Kidney capillary endothelial cell (primary cell): ENCODE data around the gene SDE2.
"Not testable (repeated sequence)": the region's sequence is repeated elsewhere in the genome, so short reads cannot be mapped to it uniquely, and the experiment has no call there.

ENCODE experiments used
- DNase-seq: peaks from one replicate; pipeline ENCODE4 v3.0.0-alpha.2; 2018; ENCODE audit warnings: low spot score

Gene SDE2

DNA sequence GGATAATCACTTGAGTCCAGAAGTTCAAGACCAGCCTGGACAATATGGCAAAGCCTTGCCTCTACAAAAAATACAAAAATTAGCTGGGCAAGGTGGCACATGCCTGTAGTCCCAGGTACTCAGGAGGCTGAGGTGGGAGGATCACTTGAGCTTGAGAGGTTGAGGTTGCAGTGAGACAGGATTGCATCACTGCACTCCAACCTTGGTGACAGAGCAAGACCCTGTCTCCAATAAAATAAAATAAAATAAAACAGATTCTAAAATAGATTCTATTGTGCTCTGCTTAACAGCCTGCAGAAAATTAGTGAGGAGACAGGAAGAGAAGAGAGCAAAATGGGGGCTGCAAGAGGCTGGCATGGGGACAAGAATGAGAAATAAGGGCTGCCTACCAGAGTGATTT, 7.5 kb upstream of the SDE2 start:
- no peak for DNase-seq

DNA sequence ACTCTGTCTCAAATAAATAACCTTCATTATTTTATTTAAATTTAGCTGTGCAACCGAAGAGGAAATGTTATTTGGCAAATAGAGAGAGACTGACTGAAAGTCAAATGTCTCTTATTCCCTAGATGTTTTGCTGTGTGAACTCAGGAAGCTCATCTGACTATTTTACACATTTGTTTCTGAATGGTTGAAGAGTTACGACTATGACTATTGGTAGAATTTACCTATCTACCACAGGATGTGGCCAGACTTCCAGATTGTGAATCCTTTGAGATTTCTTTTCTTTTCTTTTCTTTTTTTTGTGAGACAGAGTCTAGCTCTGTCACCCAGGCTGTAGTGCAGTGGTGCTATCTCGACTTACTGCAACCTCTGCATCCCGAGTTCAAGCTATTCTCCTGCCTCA, 5.3 kb upstream of the SDE2 start:
- DNase-seq = no peak

DNA sequence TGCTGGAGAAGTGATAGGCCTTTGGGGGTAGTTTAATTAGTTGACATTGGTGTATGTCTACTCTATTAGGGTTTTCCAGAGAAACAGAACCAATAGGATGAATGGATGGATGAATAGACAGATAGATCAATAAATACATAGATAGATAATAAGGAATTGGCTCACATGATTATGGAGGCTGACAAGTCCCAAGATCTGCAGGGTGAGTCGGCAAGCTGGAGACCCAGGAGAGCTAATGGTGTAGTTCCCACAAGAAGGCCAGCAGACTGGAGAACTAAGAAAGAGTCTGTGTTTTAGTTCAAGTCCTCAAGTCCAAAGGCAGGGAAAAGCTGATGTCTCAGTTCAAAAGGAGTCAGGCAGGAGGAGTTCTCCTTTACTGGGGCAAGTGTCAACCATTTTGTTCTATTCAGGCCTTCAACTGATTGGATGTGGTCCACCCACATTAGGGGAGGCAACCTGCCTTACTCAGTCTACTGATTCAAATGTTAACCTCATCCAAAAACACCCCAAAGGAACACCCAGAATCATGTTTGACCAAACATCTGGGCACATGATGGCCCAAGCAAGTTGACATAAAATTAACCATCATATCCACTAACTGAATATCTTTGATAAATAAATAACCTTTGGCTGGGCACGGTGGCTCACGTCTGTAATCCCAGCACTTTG, 4.5 kb upstream of the SDE2 start:
- no peak for DNase-seq

DNA sequence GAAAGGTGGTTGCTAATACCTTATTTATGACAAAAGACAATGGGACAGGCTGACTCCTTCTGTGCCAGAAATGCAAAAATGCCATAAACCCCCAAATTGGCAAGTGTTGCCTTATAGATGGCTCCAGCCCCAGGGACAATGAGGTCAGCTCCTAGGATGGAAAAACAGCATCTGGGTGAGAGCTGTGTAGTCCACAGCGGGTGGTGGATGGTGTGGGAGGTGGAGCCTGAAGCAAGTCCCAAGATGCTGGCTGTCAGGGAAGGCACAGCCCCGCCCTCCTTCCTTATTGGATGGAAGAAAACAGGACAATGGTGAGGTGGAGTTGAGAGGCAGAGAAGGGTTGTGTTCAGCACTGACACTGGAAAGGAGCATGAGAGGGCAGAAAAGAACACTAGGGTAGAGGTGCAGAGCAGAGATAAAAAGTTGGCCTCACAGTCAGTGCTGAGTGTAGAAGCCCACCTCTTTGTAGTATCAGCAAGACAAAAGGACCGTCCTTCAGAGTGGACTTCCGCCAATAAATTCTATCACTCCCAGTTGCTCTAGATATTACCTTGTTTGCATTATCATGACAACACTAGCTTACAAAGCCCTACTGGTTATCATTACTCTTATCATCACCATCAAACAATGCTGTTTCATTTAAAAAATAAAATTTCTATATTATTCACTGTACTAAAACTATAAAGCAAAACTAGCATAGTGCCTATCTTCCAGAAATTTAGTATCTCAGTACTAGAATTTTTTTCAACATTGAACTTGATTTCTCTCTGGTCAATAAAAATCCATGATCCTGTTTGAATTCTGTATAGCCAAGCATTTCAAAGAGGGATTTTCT, 3.7 kb upstream of the SDE2 start:
- peak; percentile 70 for DNase-seq

DNA sequence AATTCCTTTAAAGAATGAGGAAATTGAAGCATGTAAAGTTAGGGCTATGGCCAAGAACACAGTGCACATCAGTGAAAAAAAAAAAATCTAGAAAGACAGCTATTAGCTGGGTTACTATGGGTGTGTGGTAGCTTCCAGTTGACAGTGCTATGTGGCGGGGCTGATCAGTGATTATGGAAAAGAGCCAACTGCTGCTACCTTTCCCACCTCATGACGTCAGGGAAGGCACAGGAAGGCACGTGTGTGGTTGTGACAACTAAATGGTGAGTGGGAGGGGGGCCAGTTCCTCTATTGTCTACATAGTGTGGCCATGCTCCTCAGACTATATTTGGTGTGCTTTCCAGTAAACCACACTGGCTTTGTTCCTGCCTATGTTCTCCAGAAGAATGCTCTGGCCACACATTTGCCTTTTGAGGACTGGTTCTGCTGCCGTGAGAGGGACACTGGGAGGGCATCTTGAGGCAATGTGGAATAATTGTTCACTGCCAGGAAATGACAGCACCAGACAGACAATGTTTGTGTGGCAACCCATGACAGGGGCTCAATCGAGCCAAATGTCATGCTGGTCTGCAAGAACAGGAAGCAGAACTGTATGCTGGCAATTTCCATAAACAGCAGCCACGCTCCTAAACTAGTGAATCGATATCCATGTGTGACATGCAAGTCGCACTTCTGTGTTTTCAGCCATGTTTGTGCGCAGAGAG, 3.0 kb upstream of the SDE2 start:
- DNase-seq = peak; percentile 86

DNA sequence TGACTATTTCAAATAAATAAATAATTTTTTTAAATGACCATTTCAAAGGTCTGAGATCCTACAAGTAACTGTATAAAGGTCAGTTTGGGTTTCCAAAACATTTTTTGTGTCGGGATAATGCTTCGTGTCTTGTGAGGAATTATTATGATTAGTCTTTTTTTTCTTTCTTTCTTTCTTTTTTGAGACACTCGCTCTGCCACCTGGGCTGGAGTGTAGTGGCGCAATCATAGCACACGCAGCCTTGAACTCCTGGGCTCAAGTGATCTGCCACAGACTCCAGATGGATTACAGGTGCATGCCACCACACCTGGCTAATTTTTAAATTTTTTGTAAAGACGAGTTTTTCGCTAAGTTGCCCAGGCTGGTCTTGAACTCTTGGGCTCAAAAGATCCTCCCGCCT, 1.9 kb upstream of the SDE2 start:
- DNase-seq = no peak

DNA sequence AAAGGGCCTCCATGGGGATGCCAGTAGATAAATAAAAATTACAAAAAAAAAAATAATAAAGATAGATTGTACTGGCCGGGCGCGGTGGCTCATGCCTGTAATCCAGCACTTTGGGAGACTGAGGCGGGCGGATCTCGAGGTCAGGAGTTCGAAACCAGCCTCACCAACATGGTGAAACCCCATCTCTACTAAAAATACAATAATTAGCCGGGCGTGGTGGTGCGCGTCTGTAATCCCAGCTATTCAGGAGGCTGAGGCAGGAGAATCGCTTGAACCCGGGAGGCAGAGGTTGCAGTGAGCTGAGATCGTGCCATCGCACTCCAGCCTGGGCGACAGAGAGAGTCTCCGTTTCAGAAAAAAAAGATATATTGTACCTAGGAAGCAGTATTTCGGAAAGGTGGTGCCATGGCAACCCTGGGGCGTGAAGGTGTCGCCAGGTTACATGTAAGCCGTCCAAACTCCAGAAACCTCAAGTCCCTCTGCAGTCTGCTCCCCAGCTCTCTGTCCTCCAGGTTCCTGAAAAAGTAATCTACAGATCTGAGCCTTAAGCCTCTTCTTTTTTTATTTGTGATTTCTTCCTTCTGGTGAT, 1.4 kb upstream of the SDE2 start:
- not testable (repeated sequence) for DNase-seq

DNA sequence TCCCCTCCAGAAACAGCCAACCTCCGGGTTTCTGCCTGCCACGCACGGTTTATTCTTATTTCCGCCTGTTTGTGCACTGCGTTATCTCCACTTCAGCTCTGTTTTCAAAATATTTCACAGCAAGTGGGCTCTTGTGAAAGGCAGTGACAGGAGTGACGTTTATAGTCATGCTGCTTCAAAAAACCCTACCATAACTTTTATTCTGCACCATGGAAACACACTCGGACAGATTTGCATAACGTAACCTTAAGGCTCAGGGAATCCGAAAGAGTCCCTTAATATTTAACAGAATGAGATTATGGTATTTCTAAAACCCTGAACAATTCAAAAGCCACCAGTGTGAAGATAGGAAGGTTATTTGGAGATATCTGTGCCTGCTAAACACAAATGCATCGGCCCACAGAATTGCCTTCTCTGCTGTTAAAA, 782 bp upstream of the SDE2 start:
- DNase-seq = peak; percentile 34

DNA sequence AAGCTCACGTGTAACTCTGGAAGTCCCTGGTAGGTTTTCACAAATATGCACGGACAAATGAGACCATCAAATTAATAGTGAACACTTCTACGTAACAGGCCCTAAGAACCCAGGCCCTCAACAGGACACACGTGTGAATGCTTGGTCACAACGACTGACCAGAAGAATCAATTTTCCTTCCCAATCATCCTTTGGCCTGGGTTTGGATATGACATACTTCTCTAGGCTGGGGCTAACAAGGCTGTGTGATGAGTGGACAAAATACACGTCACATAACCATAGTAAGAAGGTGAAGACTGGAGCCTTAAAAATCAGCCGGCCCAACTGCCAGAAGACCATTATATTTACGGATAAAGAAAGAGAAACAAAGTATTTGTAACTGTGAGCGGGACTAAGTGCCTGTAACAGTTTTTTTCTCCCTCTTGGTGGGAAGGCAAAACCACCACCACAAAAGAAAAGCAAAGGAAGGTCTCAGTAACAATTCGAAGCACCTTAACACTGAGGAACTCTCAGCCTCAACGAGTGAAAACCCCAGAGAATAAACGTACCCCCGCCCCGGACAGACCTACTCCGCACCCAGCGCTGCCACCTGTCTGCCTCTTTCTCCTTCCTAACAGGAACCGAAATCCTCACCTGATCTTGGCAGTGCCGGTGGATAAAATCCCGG, 450 bp downstream of the SDE2 start:
- DNase-seq = peak; percentile 22

DNA sequence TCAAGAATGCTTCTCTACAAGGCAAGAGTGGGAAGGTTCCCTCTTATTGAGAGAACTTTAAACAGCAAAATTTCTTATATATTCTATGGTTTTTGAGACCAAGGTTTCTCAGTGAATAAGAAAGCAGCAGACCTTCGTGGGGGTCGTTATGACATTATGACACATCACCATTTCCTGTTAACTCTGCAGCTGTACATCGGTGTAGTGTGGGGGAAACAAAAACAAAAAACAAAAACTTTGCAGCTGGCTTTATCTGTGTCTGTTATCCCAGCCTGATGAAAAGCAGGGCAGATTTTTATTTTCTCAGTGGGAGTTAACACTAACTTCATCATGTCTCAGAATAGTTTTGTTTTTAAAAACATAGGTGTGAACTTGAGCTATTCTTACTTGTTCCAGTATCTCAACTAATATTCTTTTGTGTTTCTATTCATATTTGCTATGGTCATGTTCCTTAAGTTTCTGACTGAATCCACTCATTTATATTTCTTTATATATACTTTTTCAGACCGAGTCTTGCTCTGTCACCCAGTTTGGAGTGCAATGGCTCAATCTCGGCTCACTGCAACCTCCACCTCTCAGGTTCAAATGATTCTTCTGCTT, 2.1 kb downstream of the SDE2 start:
- peak; percentile 62 for DNase-seq

DNA sequence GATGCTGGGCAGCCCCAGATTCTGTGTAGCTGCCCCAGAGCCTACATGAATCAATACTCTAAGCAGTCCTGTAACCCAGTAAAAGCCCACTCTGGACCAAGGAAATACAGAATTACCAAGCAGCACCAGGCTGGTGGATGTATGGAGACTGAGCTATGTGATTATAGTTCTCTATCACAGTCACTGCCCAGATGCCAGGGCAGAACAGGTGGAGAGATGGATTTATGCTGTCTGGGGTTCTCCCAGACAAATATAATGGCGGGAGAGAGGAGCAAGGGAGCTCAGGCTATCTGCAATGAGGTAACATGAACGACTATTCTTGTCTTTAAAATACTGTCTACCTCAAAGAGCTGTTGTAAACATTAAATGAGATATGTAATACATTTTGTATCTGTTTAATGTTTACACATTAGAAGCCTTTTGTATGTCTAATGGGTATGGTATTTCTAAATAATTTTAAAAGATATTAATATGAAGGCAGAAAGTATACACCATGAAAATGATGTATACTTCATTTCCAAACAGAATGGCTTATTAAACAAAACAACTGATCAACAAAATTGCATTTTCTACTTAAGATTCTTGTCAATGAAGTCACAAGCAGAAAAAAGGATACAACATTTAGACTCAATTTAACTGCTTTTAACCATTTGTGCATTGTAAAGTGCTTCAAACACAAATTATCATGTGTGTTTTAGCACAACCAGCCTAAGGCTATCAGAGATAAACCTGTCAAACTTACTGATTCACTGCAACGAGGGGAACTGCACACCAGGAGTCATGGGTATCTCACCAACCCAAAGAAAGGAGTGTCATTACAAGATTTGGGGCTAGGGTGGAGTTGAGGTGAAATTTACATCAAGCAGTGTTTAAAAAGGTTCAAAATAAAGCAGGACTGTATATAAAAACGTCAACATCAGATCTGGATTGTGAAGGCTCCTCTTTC, 3.0 kb downstream of the SDE2 start:
- DNase-seq = no peak

DNA sequence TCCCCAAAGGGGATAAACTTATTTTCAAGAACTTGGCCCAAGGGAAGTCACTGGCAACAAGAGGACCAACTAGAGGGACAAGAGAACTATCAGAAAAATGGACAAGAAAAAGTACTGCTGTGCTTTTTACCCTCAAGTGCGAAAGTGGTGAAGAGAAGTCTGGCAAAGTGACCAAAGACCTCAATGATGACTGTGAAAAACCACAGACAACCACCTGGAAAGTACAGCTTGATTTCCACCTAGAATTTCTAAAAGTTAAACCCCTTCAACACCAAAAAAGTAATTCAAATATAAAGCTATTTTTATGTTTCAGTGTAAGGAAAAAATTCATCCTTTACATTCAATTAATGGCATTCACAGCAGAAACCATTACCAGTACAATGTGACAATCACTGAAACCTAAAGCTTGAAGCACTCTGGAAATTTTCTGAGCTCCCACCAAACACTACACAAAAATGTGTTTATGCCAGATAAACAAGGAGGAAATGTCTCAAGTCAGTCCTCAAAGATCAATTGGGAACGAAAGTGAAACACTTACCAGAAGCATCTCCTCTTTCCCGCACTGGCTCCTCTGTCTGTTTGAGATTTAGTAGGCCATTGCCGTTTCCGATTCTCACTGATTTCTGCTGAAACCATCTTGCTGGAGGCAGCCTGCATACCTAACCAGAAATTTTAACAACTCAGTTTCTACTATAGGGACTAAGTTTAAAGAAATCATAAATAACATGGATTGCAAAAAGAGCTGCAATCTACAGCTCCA, 8.3 kb downstream of the SDE2 start:
- no peak for DNase-seq

DNA sequence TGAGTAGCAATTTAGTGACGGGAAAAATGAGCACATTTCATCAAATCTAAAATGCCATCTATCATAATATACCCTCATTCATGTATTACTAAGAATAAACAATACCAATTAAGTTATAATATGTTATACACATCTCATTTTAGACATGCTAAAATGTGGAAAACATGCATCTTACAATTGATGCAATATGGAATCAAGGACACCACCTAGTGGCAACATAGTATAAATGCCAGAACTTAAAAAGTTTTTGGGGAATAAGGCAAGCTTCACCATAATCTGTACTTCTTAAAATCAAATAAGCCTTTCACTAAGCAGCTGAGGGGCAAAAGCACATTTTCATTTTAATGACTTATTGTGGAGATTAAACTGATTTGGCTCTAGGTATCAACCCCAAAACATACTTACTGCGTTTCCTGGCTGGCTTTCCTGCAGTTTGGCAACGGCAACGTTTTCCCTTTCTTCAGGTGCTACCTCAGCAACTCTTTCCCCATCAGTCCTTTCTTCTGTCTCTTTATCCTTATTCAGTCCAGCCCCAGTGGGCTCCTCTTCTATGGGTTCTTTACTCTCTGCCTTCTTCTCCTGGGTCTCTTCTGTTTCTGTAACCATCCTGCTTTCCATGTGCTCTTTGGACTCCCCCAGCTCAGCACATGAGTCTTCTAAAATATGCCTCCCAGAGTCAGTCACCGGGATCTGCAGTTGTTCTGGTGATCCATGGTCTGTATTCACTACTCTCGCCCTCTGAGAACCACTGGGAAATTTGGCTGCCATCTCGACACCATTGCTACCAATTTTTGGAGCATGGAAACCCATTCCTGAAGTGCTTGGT, 11.4 kb downstream of the SDE2 start:
- DNase-seq = peak; percentile 42

DNA sequence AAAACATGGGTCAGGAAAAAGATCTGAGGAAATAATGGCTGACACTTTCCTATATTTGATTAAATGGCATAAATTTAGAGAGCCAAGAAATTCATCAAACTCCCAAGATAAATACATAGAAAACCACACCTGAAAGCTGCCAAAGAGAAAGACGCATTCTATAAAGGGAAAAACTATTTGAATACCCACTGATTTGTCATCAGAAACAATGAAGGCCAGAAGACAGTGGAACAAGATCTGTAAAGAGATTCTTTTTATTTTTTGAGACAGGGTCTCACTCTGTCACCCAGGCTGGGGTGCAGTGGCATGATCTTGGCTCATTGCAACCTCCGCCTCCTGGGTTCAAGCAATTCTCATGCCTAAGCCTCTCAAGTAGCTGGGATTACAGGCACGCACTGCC, 17.4 kb downstream of the SDE2 start:
- DNase-seq = no peak

DNA sequence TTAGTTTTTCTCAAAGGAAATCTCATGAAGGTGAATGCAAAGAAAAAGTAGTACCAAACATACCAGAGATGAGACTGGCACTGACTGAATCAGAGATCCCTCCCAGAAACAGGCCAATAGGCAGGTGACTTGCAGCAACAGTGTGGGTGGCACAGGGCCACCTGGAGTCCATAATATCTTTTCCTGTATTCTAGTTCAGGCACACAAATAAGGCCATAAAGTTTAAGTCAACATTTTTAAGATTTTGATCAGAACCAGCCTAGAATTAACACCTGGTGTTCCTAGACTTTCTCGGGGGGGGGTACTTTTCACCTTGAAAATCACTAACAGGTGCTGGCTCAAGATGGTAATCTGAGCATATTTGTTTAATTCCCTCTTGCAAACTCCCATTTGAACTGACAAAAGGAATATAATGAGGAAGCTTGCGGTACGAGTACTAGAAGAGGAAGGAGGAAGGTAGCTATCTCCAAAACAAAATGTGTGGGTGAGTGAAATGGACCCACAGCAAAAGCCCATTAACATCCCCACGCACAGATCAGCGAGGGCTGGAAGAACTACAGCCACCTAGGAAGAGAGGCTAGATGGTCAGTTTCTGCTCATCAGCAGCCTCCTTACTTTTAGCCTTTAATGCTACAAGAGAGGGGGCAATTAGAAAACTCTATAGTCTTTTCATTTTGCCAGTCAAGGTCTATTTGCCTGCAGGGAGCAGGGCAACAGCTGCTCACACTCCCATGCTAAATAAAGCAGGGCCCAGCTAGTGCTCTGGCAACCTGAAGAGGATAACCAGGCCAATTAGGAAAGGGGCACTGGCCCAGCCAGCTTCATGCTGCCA, 18.9 kb downstream of the SDE2 start:
- no peak for DNase-seq

DNA sequence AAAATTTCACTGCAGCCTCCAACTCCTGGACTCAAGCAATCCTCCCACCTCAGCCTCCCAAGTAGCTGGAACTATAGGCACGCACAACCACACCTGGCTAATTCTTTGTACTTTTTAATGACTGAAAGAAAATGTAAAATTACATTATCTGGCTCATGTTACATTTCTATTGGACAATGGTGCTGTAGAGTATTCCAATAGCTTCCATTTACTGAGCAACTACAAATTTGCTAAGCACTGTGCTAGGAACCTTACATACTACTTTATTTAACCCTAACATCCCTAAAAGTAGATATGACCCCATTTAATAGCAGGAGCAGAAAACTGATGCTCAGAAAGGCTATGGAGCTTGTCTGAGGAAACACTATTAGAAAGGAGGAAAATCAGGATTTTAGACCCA, 19.7 kb downstream of the SDE2 start:
- no peak for DNase-seq

DNA sequence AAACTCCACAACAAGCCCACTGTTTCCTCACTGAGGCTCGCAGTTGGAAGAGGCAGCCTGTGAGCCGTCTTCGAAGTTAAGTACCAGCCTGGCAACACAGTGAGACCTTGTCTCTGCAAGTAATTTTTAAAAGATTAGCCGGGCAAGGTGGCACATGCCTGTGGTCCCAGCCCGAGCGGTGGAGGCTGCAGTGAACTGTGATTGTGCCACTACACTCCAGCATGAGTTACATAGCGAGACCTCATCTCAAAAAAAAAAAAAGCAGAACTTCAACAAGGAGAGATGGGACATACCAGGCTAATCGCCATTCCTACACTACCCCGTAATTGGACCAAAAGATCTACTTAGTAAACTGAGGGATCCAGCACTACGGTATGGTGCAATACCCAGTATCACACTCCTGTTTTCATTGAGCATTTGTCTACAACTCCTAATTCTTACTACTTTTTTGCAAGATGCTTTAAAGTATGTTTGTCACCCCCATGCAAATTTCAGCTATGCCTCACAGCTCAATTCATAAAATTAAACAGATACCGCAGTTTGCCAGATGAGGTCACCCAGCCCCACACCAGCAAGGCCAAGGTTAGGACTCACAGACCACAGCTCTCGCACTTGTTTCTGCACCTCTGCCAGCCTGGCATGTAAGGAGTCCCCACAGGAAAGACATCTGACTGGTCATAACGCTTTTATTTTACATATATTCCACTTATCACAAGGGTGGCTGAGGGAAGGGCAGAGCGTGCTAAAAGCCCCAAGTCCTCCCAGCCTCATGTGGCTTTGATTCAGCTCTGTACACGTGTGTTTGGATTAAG, 21.0 kb downstream of the SDE2 start:
- DNase-seq = no peak
